Measurements from ENCODE around the gene AIMP1. TPM values are rescaled to one million over a fixed set of nuclear protein-coding genes. Genes with fewer than 3 reads are reported as not detected.
"Not testable (repeated sequence)": the region's sequence is repeated elsewhere in the genome, so short reads cannot be mapped to it uniquely, and the experiment has no call there.

The AIMP1 gene
- total RNA-seq, 1 donor from 2014 or later = 32.8 TPM

DNA sequence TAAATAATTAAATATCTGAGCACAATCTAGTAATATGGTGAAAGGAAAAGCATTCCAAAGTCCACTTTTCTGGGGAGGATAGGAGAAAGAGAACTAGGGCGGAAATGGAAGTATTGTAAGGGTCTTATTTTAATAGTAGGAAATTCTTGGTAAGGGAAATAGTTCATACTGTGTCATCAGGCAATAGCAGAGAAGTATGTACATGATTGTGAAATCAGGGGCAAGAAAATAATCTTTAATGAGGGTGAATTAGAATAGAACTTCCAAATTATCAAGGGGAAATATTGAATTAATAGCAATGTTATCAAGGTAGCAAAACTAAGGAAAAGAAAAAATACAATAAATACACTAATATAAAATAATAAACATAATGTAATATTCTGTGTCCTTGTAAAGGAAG, 37.4 kb downstream of the AIMP1 start:
- ATAC-seq = no peak

DNA sequence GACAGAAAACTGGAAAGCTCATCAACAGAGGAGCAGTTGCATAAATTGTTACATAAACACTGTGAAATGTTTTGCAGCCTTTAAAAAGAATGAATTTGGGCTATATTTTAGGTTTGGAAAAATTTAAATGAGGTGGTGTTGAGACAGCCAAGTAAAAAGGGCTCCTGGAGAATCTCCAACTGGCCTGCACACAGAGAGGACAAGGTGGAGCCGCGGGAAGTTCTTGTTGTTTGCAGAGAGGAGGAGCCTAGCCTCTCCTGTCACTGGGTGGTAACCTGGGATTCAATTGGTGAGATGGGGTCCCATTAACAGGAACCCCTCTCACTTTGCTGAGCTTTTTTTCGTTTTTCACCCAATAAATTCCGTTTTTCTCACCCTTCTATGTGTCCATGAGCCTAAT, 38.8 kb downstream of the AIMP1 start:
- ATAC-seq = no peak

- ATAC-seq = no peak
Measured at GRCh38 chr4:106358899-106359298, 42.5 kb downstream of the AIMP1 start.

GRCh38 chr4:106362086-106362825, 45.9 kb downstream of the AIMP1 start:
- no peak for ATAC-seq

- ATAC-seq = no peak
Measured at GRCh38 chr4:106364282-106364681, 47.9 kb downstream of the AIMP1 start.

GRCh38 chr4:106365613-106366012, 49.3 kb downstream of the AIMP1 start:
- ATAC-seq = peak; percentile 92

DNA sequence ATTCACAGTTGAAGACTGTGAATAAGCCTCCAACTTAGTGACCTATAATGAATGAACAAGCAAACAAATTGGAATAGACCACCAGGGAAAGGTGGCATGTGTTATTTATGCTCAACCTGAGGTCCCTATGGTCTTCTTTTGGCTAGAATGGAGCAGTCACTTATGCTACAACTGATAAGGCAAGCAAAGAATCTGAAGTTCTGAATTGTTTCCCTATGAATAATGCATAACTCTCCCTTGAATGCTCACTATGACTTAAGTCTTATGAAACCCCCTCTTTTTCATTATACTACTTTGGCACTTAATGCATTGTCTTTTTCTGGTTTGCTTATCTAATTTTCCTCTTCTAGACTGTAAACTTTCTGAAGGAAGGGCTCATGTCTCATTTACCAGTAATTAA, 49.7 kb downstream of the AIMP1 start:
- ATAC-seq = no peak

DNA sequence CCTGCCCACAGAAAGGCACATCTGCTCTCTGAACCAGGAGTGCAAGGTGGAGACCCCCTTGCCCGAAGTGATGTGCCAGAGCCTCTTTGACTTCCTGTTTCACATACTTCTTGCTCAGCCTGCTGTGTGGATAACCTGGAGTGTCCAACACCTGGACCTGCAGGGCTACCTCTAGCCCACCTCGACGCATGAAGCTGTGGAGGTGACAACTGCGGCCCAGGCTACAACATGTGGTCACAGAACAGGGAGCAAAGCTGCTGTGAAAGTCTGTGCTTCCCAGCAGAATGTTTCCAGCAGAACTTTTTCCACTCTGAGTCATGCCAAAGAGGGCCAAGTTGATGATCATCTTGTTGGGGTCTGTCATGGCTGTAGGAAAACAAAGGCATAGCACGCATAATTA, 50.7 kb downstream of the AIMP1 start:
- ATAC-seq = no peak

- no peak for ATAC-seq
Measured at GRCh38 chr4:106368678-106369077, 52.3 kb downstream of the AIMP1 start, which contains the start of gene GIMD1. Gene GIMD1, minus strand, starts transcription at chr4:106368778. Its CDS starts 1,343 bp downstream, at chr4:106367435.

GRCh38 chr4:106369456-106370060, 53.2 kb downstream of the AIMP1 start:
- ATAC-seq = peak; percentile 46

DNA sequence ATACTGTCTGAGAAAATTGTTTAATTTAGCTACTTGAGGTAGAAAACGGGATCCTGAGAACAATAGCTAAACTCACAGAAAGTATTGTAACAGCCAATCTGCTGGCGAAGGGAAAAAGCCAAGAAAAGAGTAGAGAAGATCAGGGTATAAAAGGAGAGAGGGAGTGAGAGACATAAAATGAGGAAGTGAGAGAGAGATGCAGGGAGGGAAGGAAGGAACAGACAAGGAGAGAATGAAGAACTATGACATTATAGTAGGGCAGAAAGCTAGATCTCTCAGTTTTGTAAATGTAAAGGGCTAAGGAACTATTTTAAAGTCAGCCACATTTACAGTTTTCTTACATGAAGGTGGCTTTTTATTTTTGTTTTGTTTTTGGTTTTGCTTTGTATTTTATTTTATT, 53.9 kb downstream of the AIMP1 start:
- no peak for ATAC-seq

DNA sequence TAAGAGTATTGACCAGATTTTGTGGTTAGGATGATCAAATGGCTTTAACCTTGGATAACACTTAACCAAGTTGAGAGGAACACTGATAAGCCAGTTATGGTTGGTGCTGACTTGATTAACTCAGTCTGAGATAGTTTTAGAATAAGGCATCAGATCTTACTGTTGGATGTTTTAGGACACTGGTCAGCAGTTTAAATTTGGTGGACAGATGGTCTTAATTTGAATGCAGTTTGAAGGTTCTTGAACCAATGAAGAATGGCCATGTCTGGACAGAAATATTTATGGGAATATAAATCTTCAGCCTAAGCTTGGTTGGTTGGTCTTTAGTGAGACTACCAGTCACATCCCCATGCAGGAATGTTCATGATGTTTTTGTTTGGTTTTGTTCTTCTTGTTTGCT, 54.8 kb downstream of the AIMP1 start:
- ATAC-seq = no peak

DNA sequence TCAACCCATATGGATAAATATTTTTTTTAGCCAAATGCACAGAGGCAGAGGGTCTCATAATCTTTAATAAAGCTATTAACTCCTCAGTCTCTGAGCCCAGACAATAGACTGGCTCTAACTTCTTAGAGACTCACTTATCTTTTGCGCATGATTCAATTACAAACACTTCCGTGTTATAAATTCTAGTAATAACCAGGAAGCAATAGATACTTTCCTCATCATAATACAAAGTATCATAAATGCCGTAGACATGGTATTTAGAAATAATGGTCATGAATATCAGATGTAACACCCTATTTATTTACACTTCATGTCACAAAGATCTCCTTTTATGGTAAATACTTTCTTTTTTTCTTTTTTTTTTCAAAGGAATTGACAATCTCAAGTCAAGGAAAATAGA, 56.7 kb downstream of the AIMP1 start:
- no peak for ATAC-seq

- ATAC-seq = no peak
Measured at GRCh38 chr4:106380179-106380578, 63.8 kb downstream of the AIMP1 start.

DNA sequence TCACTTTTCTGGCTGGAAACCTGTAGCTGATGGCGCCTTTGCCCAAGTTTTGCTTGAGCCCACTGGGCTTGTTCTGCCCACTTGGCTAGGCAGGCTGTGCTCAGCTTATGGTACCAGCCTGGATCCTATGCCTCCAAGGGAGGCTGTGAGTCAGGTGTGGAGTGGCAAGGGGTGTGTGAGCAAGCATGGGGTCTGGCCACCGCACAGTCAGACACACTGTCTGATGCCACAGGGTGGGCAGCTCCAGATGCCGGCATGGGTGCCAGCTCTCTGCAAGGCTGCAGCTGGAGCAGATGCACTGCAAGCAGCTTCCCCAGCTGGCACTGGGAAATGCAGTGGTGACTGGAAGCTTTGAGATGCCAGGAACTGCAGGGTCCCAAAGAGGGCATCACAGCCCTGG, 68.5 kb downstream of the AIMP1 start:
- ATAC-seq = no peak

- ATAC-seq = no peak
Measured at GRCh38 chr4:106385853-106386393, 69.6 kb downstream of the AIMP1 start.

GRCh38 chr4:106395582-106395981, 79.2 kb downstream of the AIMP1 start:
- ATAC-seq = no peak

- not testable (repeated sequence) for ATAC-seq
Measured at GRCh38 chr4:106398898-106399297, 82.5 kb downstream of the AIMP1 start.

Other genes with a start within 250 kb of the AIMP1 start
- 21.6 TPM for gene TBCK, start 341 bp upstream of the AIMP1 start, total RNA-seq
- gene GIMD1, start 52.2 kb downstream of the AIMP1 start, total RNA-seq = not detected

Measured in esophagus mucosa (tissue), 1 donor.